ENCODE measurements around the gene RBM19. TPM values are rescaled to one million over a fixed set of nuclear protein-coding genes. Genes with fewer than 3 reads are reported as not detected.

Gene RBM19
- polyA plus RNA-seq, 1 experiment, result 15.5 TPM

- no peak overlapping the region for H3K4me3 ChIP-seq (ENCODE audit: low read depth, low read length)
- no peaks in the 10 kb centered on the region for H3K36me3 ChIP-seq (ENCODE audit: control insufficient read depth, insufficient read depth, low read length)
- H3K27me3 ChIP-seq (ENCODE audit: control insufficient read depth, insufficient read depth, low read length), result no peaks in the 10 kb centered on the region; the same call in none of the 2 replicates
- ChIA-PET POLR2A (no interaction called here), CTCF (no interaction called here)
- DNase-seq (ENCODE audit: low read depth), result no peak
- TF ChIP-seq CTCF (IDR thresholded peaks at IDR 0.05; ENCODE audit: insufficient read depth, low read depth, low read length), result no peak
Measured at GRCh38 chr12:114012744-114013431, 46.8 kb upstream of the RBM19 start.

- no peak overlapping the region for H3K4me3 ChIP-seq (ENCODE audit: low read depth, low read length)
- no peaks in the 10 kb centered on the region for H3K36me3 ChIP-seq (ENCODE audit: control insufficient read depth, insufficient read depth, low read length)
- ChIA-PET CTCF (interaction anchor here (0.7 to 1.1 kb wide), 2 partner anchors 24 to 31 kb away, joined by 3 to 4 read pairs; no protein-coding TSS in a partner anchor), POLR2A (no interaction called here)
- peaks cover 1% of the 10 kb centered on the region; the same call in 1 of the 2 replicates for H3K27me3 ChIP-seq (ENCODE audit: control insufficient read depth, insufficient read depth, low read length)
- DNase-seq (ENCODE audit: low read depth), result no peak
- TF ChIP-seq CTCF (IDR thresholded peaks at IDR 0.05; ENCODE audit: insufficient read depth, low read depth, low read length), result no peak
Measured at GRCh38 chr12:114011711-114012110, 45.6 kb upstream of the RBM19 start.

- Histone ChIP-seq H3K36me3 (ENCODE audit: control insufficient read depth, insufficient read depth, low read length) (no peaks in the 10 kb centered on the region), H3K4me3 (ENCODE audit: low read depth, low read length) (no peak overlapping the region), H3K27me3 (ENCODE audit: control insufficient read depth, insufficient read depth, low read length) (peaks cover 2% of the 10 kb centered on the region; the same call in 1 of the 2 replicates)
- CTCF ChIA-PET, result no interaction called here
- POLR2A ChIA-PET, result no interaction called here
- no peak for DNase-seq (ENCODE audit: low read depth)
- no peak for TF ChIP-seq CTCF (IDR thresholded peaks at IDR 0.05; ENCODE audit: insufficient read depth, low read depth, low read length)
Measured at GRCh38 chr12:114006482-114007425, 40.6 kb upstream of the RBM19 start.

- POLR2A ChIA-PET, result no interaction called here
- no peaks in the 10 kb centered on the region for H3K36me3 ChIP-seq (ENCODE audit: control insufficient read depth, insufficient read depth, low read length)
- peaks cover 2% of the 10 kb centered on the region; the same call in 1 of the 2 replicates for H3K27me3 ChIP-seq (ENCODE audit: control insufficient read depth, insufficient read depth, low read length)
- no peak for DNase-seq (ENCODE audit: low read depth)
- no peak overlapping the region for H3K4me3 ChIP-seq (ENCODE audit: low read depth, low read length)
- CTCF ChIA-PET, result no interaction called here
- TF ChIP-seq CTCF (IDR thresholded peaks at IDR 0.05; ENCODE audit: insufficient read depth, low read depth, low read length), result no peak
Measured at GRCh38 chr12:114004402-114004801, 38.3 kb upstream of the RBM19 start.

- Histone ChIP-seq H3K27me3 (ENCODE audit: control insufficient read depth, insufficient read depth, low read length) (peaks cover 2% of the 10 kb centered on the region; the same call in 1 of the 2 replicates), H3K4me3 (ENCODE audit: low read depth, low read length) (no peak overlapping the region), H3K36me3 (ENCODE audit: control insufficient read depth, insufficient read depth, low read length) (no peaks in the 10 kb centered on the region)
- ChIA-PET CTCF (interaction anchor here (1.1 kb wide), 1 partner anchor 505 kb away, joined by 3 read pairs; no protein-coding TSS in a partner anchor), POLR2A (no interaction called here)
- DNase-seq (ENCODE audit: low read depth), result no peak
- no peak for TF ChIP-seq CTCF (IDR thresholded peaks at IDR 0.05; ENCODE audit: insufficient read depth, low read depth, low read length)
Measured at GRCh38 chr12:114003286-114003685, 37.2 kb upstream of the RBM19 start.
